NCI-H1417 treated with DMSO at 0.1 percent for 48 hours (cell line): ENCODE results near the gene PMAIP1.
"Not testable (repeated sequence)": the region's sequence is repeated elsewhere in the genome, so short reads cannot be mapped to it uniquely, and the experiment has no call there.

ENCODE experiments used
- DNase-seq: peaks from one replicate; lab custom pipeline; 2025; lab: John Stamatoyannopoulos, UW

PMAIP1 gene

GRCh38 chr18:59899298-59900221 is at the start of gene PMAIP1:
TSS of gene PMAIP1 (plus strand) at chr18:59899996. CDS start at chr18:59900178, 182 bp downstream.
- DNase-seq: peak; percentile 92

GRCh38 chr18:59851784-59852399 is 47.9 kb upstream of the PMAIP1 start:
- no peak for DNase-seq

DNA sequence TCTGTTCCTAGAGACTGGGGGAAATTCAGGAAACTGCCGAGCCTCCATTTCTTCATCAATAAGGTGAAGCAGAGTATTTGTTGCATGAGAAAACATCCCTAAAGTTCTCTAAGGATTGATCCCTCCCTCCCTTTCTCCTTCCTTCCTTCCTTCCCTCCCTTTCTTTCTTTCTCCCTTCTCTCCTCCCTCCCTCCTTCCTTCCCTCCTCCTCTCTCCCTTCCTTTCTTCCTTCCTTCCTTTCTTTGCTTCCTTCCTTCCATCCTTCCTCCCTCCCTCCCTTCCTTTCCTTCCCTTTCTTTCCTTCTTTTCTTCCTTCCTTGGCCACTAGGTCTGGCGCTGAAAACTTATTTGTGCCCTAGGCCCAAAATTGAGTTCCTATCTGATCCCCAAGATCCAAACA is 47.2 kb upstream of the PMAIP1 start:
- no peak for DNase-seq

GRCh38 chr18:59853380-59853779 is 46.4 kb upstream of the PMAIP1 start:
- DNase-seq: no peak

DNA sequence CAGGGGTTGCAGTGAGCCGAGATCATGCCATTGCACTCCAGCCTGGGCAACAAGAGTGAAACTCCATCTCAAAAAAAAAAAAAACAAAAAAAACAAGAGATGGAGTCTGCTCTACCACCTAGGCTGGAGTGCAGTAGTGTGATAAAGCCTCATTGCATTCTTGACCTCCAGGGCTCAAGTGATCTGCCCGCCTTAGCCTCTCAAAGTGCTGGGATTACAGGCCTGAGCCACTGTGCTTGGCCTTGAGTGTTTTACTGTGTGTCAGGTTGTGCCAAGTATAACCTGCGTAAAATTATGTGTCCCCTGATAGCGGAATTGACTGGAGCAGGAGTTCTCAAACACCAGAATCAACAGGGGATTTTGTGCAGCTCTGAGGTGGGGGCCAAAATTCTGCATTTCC is 45.8 kb upstream of the PMAIP1 start:
- DNase-seq: not testable (repeated sequence)

- no peak for DNase-seq
These were observed 38.8 kb upstream of the PMAIP1 start for GRCh38 chr18:59861009-59861408.

DNA sequence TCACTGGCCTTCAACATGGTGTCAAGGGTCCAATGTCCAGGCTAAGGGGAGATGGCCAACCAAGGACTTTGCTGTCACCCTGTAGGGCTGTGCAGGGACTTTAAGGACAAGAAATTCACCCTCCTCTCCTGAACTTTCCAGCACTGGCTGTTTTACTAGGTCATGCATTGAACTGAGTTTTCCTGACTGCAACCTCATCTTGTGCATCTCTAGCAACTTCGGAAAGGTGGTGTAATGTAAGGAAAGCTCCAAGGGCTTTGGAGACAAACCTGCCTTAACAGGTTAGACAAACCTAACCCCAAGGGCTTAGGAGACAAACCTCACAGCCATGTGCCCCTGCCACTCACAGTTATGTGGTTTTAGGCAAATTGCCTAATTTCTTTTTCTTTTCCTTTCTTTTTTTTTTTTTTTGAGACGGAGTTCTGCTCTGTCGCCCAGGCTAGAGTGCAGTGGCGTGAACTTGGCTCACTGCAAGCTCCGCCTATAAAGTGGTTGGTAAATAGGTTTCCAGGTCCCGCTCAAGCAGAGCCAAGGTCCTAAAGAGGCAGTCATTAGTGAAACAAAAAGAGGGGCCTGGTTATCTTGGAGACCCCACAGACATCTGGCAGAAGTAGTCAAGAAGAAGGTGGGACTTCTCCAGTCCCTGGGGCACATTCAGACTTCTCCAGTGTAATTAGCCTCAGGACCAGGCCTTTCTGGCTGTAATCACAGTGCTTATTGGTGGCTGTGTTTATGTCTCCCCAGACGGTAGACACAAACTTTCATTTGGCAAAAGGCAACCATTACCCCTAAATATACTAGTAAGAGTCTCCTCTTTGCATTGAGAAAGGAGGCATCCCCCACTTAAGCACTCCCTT is 37.6 kb upstream of the PMAIP1 start:
- no peak for DNase-seq

DNA sequence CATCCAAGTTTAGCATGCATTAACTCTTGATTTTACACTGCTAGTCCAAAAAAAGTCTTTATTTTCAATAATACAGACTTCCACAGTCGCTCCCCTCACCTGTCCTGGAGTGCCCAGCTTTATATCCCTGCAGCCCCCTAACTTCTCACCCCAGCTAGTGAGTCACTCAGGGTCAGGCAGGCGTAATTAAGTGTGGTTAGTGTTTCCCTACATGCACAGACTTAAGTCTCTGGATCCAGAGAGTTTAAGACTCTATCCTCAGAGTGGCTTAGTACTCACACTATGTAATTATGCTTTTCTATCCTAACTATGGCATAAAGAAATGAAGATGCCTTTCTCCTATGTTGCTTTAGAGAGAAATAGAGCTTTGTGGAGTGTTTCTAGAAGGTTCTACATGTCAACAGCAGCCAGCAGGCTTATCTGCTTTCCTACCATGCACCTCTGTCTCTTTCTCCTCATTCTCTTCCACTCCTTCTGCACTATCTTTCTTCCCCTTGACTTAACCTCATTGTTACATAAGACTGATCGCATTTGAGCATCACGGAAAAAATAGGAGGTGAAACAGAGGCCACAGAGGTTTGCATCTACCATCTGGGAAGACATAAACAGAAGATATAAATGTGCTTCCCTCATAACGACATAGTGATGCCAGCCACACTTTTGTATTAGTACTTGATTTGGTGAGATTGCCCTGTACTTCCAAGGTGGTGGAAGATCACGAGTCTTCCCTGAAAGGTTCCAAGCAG is 34.4 kb upstream of the PMAIP1 start:
- DNase-seq: no peak

DNA sequence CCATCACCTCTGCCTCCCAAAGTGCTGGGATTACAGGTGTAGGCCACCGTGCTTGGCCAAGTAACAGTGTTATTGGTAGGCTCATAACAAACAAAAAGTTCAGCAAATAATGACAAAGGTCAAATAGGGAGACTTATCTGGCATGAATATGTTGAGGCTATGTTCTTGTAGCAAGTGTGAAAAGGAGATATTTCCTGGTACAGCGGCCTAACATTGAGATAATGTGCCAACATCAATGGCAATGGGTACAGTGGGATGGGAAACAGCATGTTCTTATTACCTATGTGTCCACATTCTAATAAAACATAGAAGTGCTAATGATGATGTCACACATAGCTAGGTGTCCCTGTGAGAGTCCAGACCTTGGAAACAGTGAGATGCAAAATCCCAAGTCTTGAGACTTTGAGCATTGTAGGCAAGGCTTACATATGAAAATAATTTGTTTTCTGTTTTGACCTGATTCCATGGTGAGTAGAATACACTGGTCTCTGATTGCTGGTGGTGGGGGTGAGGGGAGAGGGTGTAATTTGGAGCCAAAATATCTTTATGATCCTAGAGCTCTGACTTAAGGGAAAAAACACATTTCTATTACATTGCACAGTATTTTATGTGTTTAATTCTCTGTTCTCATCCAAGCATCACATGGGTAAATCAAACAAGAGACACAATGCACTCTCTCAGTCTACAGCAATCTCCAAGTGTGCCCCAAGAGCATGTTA is 33.1 kb upstream of the PMAIP1 start:
- no peak for DNase-seq

DNA sequence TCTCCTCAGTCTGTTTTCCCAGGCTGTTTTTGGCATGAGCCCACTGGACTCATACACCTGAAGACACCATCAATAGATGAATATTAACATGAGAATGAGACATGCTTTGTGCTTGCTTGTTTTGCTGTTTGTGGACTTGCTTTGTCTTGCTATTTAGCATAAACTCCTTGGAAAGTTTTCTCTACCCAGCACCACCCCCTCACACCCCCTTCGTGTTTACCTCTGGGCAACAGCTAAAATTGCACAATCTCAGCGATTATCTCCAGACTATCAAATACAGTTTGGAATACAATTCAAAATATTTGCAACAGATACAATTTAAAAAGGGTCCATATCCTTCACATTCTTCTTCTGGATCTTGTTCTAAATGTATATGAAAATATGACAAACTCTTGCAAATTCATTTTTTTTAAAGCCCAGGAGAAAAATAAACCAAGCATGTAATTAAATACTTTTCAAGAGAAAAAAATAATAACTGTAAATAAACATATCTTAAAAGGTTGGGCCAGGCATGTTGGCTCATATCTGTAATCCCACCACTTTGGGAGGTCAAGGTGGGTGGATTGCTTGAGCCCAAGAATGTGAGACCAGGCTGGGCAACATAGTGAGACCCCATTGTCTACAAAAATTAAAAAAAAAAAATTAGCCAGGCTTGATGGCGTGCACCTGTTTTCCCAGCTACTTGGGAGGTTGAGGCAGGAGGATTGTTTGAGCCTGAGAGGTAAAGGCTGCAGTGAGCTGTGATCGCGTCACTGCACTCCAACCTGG is 32.3 kb upstream of the PMAIP1 start:
- no peak for DNase-seq

DNA sequence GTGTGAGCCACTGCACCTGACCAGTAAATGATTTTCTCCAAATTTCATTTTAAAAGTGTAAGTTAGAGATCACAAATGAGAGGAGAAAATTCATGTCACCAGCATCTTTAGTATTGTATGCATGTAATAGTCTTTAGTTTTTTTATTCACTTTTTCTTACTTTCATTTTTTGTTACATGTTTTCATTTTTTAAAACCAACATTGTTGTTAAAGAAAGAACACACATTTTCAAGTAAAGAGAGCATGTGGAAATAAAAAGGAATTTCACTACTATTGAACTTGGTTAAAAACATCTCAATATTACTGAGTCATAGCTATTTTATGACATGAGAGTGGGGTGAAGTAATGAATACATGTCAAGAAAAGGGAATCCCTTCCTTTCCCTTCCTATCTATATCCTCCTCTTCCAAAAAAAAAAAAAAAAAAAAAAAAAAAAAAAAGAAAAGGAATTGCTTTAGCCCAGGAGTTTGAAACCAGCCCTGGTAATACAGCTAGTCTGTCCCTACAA is 29.1 kb upstream of the PMAIP1 start:
- no peak for DNase-seq

GRCh38 chr18:59871711-59872362 is 28.0 kb upstream of the PMAIP1 start:
- DNase-seq: no peak

DNA sequence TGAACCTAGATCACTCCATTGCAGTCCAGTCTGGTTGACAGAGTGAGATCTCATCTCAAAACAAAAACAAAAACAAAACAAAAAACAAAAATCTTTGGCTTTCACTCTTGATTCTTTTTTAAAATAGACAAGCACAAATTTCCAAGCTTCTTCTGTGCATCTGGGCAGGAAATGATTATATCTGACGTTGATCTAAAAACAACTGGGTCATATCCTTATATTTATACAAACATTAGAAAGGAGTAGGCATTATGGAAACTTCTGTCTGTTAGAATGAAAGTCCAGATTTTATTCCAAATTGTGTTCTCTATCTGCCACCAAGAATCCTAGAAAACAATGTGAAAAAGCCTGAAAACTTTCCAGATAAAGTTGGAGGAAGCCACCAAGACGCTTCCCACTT is 26.2 kb upstream of the PMAIP1 start:
- DNase-seq: no peak

DNA sequence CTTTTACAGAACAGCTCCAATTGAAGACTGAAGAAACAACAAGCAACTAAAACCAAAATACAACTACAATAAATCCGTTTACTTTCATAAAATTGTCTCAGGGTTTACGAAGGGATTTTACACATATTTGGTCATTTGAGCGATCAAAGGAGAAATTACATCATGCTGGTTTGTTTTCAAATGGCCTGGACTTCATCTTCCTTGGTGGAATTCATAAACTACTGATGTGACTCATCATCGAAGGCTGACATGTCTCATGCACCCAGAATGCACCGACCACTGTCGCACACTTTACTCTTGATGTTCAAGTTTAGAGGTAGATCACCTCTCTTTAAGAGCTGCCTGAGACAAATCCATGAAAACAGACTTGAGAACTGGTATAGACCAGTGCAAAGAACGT is 25.6 kb upstream of the PMAIP1 start:
- DNase-seq: no peak

DNA sequence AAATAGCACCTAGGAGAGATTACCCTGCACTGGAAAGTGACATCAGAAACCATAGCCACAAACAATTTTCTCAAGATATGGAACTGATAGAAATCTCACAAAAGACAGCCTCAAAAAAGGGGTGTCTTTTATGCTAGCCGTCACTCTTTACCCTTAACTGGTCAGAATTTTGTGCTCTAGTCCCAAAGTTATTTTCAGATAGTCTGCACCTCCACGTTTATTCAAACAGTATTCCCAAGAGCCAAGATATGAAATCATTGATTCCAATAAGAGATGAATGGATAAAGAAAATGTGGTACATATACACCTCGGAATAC is 23.5 kb upstream of the PMAIP1 start:
- DNase-seq: no peak

GRCh38 chr18:59877361-59877760 is 22.4 kb upstream of the PMAIP1 start:
- no peak for DNase-seq

DNA sequence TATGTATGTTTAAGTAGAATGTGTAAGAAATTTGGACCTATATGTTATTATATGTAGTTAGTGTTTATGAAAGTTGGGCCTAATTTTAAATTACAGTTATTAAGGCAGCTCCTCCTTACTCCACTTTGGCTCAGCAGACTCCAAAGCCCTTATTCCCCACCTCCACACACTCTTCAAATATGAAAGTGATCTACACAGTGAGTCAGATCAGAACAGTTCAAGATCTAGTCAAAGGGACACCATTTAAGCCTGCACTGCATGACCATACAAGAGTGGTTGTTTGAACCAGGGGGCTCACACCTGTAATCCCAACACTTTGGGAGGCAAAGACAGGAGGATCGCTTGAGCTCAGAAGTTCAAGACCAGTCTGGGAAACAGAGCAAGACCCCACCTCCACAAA is 21.2 kb upstream of the PMAIP1 start:
- no peak for DNase-seq

DNA sequence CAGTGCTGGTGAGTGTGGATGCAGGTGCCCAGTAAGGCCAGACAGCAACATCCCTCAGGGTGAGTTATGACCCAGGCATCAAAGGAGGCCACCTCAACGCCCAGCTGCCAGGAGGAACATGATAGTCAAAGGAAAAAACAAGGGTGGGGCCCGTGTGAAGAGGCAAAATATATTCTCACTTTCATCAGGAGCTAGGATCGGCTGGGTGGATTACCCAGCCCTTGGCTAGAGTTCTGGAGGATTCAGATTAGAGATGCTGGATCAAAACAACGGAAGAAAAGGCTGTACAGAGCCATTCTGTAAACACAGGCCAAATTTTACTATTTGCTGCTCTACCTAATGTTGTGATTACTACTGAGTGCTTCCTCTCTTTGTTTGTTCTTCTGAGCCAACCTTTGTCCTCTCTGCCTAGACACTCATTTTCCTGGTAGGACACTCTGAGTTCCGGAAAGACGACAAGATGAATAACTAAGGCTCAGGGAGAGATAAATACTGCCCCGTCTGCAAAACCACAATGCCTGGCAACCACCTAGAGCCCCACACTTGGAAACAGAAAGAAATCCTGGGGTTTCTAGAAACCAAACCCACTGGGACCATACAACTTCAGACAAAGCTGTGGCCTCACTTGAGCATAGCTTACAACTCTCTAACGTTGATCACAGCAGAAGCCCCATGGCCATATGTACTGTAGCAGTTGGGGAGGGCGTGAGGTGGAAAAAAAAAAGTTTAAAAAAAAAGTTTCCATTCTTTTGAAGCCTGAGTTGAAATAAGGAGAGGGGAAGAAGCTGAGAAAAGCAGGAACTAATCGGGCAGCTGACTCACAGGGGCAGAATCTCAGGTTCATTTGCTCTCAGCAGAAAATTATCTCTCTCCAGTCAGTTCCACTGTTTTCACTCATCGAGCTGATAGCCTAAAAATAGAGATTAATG is 17.8 kb upstream of the PMAIP1 start:
- peak; percentile 84 for DNase-seq

- no peak for DNase-seq
These were observed 15.4 kb upstream of the PMAIP1 start for GRCh38 chr18:59884351-59884750.
